Measurements from ENCODE around the gene ELMOD3. TPM values are rescaled to one million over a fixed set of nuclear protein-coding genes. Genes with fewer than 3 reads are reported as not detected.

Gene ELMOD3
- total RNA-seq, 1 donor from 2014 or later: 21.5 TPM

DNA sequence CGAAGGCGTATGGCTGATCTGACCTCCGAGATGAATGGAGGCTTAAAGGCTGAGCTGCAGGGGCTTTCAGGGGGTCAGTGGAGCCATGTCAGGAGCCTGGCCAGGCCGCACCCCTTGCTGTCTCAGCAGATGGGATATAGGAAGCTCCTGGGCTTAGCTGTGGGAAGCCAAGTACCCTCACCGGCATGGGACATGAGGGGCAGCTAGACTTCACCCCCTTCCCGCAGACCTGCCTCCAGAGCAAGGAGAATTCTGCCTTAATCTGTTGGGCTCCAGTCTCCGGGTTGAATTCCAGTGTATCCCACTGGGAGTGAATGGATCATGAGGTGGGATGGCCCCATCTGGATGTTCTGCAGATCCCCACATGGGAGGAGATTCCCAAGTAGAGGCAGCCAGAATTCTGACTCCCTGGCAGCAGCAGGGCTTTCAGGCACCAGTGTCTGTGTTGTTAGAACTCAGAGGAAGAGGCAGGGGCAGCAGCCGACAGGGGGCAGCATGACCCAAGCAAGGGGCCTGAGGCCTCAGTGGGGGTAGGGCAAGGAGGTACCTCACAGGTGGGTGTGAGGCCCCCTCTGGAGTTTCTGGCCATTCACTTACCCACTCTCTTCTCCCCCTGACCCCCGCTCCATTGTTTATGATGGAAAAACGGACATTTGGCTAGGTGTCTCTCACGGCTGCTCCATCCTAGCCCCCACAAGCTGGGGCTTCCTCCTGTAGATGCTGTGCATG, 36.5 kb downstream of the ELMOD3 start:
- no peaks in the 10 kb centered on the region for H3K27me3 ChIP-seq
- no peaks in the 10 kb centered on the region for H3K36me3 ChIP-seq
- DNase-seq (ENCODE audit: low spot score): peak; percentile 70
- H3K9ac ChIP-seq: no peak overlapping the region
- no peak overlapping the region for H3K27ac Mint-ChIP-seq
- peaks cover 12% of the 10 kb centered on the region for H3K4me1 ChIP-seq
- H3K4me1 Mint-ChIP-seq: peaks cover 14% of the 10 kb centered on the region
- peaks cover 2% of the 10 kb centered on the region for H3K27me3 Mint-ChIP-seq (ENCODE audit: insufficient read depth, low read depth)
- no peak overlapping the region for H3K4me3 ChIP-seq
- H3K79me2 ChIP-seq (ENCODE audit: low read depth): no peaks in the 10 kb centered on the region
- H3K36me3 Mint-ChIP-seq: peaks cover 13% of the 10 kb centered on the region
- H3K27ac ChIP-seq: no peak overlapping the region
- H3K9me3 ChIP-seq (ENCODE audit: low read depth): no peaks in the 10 kb centered on the region
- peaks cover 10% of the 10 kb centered on the region for H3F3A ChIP-seq (ENCODE audit: low read depth)
- H3K9me3 Mint-ChIP-seq: no peaks in the 10 kb centered on the region
- no peak overlapping the region for H3K4me2 ChIP-seq
- H4K20me1 ChIP-seq (ENCODE audit: low read depth): no peaks in the 10 kb centered on the region
- no peak overlapping the region for H3K4me3 Mint-ChIP-seq
- no peak overlapping the region for H2AFZ ChIP-seq (replicated peaks)
- no peak for TF ChIP-seq EZH2phosphoT487 (IDR thresholded peaks at IDR 0.05)
- TF ChIP-seq, protein P1, sequence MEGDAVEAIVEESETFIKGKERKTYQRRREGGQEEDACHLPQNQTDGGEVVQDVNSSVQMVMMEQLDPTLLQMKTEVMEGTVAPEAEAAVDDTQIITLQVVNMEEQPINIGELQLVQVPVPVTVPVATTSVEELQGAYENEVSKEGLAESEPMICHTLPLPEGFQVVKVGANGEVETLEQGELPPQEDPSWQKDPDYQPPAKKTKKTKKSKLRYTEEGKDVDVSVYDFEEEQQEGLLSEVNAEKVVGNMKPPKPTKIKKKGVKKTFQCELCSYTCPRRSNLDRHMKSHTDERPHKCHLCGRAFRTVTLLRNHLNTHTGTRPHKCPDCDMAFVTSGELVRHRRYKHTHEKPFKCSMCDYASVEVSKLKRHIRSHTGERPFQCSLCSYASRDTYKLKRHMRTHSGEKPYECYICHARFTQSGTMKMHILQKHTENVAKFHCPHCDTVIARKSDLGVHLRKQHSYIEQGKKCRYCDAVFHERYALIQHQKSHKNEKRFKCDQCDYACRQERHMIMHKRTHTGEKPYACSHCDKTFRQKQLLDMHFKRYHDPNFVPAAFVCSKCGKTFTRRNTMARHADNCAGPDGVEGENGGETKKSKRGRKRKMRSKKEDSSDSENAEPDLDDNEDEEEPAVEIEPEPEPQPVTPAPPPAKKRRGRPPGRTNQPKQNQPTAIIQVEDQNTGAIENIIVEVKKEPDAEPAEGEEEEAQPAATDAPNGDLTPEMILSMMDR (IDR thresholded peaks at IDR 0.05): peak; percentile 68

DNA sequence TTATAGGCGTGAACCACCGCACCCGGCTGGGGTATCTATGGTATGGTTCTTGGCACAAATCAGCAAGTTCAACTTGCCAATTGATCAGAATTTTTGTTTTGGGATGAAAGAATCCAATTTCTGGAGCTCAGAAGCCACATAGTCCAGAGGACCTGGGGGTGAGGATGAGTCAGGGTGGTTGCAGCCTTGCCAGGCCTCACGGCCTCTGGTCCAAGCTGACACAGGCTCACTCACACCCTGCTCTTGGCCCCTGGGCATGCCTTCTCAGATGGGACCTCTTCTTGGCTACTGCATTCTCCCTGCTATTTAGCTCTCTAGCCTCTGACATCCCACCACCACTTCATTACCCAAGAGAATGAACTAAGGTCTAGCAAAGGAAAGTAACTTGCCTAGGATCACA, 39.3 kb downstream of the ELMOD3 start:
- no peaks in the 10 kb centered on the region for H3K27me3 ChIP-seq
- peaks cover 6% of the 10 kb centered on the region for H3K36me3 Mint-ChIP-seq
- H3K27me3 Mint-ChIP-seq (ENCODE audit: insufficient read depth, low read depth): peaks cover 4% of the 10 kb centered on the region
- H3K27ac Mint-ChIP-seq: no peak overlapping the region
- no peaks in the 10 kb centered on the region for H3K79me2 ChIP-seq (ENCODE audit: low read depth)
- H3K4me1 Mint-ChIP-seq: peaks cover 7% of the 10 kb centered on the region
- no peak for DNase-seq (ENCODE audit: low spot score)
- H4K20me1 ChIP-seq (ENCODE audit: low read depth): no peaks in the 10 kb centered on the region
- TF ChIP-seq, protein P1 (IDR thresholded peaks at IDR 0.05): no peak
- TF ChIP-seq EZH2 (IDR thresholded peaks at IDR 0.05) (no peak), EZH2phosphoT487 (IDR thresholded peaks at IDR 0.05) (no peak)
- H3K4me3 ChIP-seq: no peak overlapping the region
- no peaks in the 10 kb centered on the region for H3K9me3 Mint-ChIP-seq
- H3F3A ChIP-seq (ENCODE audit: low read depth): peaks cover 5% of the 10 kb centered on the region
- H3K9ac ChIP-seq: no peak overlapping the region
- no peaks in the 10 kb centered on the region for H3K9me3 ChIP-seq (ENCODE audit: low read depth)
- no peak overlapping the region for H3K27ac ChIP-seq
- H2AFZ ChIP-seq (replicated peaks): no peak overlapping the region
- H3K4me1 ChIP-seq: peaks cover 5% of the 10 kb centered on the region
- no peaks in the 10 kb centered on the region for H3K36me3 ChIP-seq
- H3K4me2 ChIP-seq: no peak overlapping the region
- no peak overlapping the region for H3K4me3 Mint-ChIP-seq

DNA sequence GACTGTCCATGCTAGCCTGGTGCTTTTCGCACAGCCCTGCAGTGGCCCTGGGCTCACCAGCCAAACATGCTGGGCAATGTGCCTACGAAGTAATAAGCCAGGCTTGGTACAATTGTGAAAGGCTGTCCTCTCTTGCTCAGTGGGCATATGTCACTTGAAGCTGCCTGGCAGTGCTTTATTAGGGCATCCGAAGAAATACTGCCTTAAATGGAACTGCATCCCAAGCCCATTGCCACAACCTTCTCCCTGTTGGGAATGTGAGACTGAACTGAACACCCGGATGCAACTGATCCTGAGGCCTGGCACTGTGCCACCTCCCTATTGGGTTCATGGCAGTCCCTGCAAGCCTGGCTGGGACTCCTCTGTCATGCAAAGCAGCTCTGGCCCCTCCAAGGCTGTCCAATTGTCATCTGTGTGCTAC, 39.7 kb downstream of the ELMOD3 start:
- Mint-ChIP-seq H3K36me3 (peaks cover 3% of the 10 kb centered on the region), H3K4me1 (peaks cover 3% of the 10 kb centered on the region), H3K27ac (no peak overlapping the region), H3K4me3 (no peak overlapping the region), H3K9me3 (no peaks in the 10 kb centered on the region), H3K27me3 (ENCODE audit: insufficient read depth, low read depth) (peaks cover 7% of the 10 kb centered on the region)
- no peaks in the 10 kb centered on the region for H3K9me3 ChIP-seq (ENCODE audit: low read depth)
- H3K27ac ChIP-seq: no peak overlapping the region
- H3K27me3 ChIP-seq: no peaks in the 10 kb centered on the region
- no peak overlapping the region for H2AFZ ChIP-seq (replicated peaks)
- no peak overlapping the region for H3K4me2 ChIP-seq
- H3K4me1 ChIP-seq: peaks cover under 1% of the 10 kb centered on the region
- no peaks in the 10 kb centered on the region for H4K20me1 ChIP-seq (ENCODE audit: low read depth)
- no peak overlapping the region for H3K4me3 ChIP-seq
- no peak for TF ChIP-seq EZH2phosphoT487 (IDR thresholded peaks at IDR 0.05)
- H3K9ac ChIP-seq: no peak overlapping the region
- no peak for DNase-seq (ENCODE audit: low spot score)
- H3F3A ChIP-seq (ENCODE audit: low read depth): peaks cover under 1% of the 10 kb centered on the region
- H3K36me3 ChIP-seq: no peaks in the 10 kb centered on the region
- H3K79me2 ChIP-seq (ENCODE audit: low read depth): no peaks in the 10 kb centered on the region

DNA sequence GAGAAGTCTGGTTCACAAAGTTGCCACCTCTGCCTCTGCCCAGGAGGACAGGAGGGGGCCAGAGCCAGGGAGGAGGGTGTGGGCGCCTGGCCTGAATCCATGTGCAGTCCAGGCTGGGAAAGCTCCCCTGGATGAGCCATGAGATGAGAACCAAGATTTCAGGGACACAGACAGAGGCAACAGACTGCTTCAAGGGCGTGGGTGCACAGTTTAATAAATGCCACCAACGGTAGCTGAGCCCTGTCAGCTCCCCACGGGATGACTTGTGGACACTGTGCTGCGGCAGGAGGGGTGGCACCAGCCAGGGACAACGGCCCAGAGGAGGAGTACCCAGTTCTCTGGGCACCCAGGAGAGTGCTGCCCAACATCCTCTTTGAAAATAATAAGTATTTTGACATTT, 40.4 kb downstream of the ELMOD3 start:
- Histone ChIP-seq H3K4me2 (no peak overlapping the region), H2AFZ (replicated peaks) (no peak overlapping the region), H3K9me3 (ENCODE audit: low read depth) (no peaks in the 10 kb centered on the region), H3K79me2 (ENCODE audit: low read depth) (no peaks in the 10 kb centered on the region), H3K9ac (no peak overlapping the region), H4K20me1 (ENCODE audit: low read depth) (no peaks in the 10 kb centered on the region), H3K27me3 (no peaks in the 10 kb centered on the region), H3K4me3 (no peak overlapping the region), H3F3A (ENCODE audit: low read depth) (no peaks in the 10 kb centered on the region), H3K4me1 (no peaks in the 10 kb centered on the region), H3K36me3 (no peaks in the 10 kb centered on the region), H3K27ac (no peak overlapping the region)
- TF ChIP-seq, protein P1 (IDR thresholded peaks at IDR 0.05): no peak
- TF ChIP-seq EZH2phosphoT487 (IDR thresholded peaks at IDR 0.05): no peak
- no peak for TF ChIP-seq EZH2 (IDR thresholded peaks at IDR 0.05)
- Mint-ChIP-seq H3K4me3 (no peak overlapping the region), H3K4me1 (no peaks in the 10 kb centered on the region), H3K27me3 (ENCODE audit: insufficient read depth, low read depth) (peaks cover 6% of the 10 kb centered on the region), H3K9me3 (no peaks in the 10 kb centered on the region), H3K27ac (no peak overlapping the region), H3K36me3 (peaks cover 2% of the 10 kb centered on the region)
- no peak for DNase-seq (ENCODE audit: low spot score)
